NOMO-1 (cell line): ENCODE data around the gene IL1R2.
A peak's percentile ranks its signal among the peaks of the same experiment; 100 is the strongest.

Source experiments
- DNase-seq, 2 experiments: peaks; one replicate each; lab custom pipeline; 2025; ENCODE audit not compliant: unreplicated experiment in 2 of 2; lab: John Stamatoyannopoulos, UW

IL1R2 gene, protein sequence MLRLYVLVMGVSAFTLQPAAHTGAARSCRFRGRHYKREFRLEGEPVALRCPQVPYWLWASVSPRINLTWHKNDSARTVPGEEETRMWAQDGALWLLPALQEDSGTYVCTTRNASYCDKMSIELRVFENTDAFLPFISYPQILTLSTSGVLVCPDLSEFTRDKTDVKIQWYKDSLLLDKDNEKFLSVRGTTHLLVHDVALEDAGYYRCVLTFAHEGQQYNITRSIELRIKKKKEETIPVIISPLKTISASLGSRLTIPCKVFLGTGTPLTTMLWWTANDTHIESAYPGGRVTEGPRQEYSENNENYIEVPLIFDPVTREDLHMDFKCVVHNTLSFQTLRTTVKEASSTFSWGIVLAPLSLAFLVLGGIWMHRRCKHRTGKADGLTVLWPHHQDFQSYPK

DNA sequence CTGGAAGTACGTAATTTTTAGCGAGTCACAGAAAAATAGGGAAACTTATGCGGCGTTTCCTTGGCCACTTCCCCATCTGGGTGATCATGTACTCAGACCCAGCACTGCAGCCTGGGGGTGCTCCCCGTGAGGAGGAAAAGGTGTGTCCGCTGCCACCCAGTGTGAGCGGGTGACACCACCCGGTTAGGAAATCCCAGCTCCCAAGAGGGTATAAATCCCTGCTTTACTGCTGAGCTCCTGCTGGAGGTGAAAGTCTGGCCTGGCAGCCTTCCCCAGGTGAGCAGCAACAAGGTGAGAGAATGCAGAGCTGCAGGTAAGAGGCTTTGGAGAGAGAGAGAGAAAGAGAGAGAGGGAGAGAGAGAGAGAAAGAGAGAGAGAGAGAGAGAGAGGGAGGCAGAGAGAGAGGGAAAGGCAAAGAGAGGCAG, at the start of gene IL1R2:
IL1R2 (plus strand) TSS at position 240 of the 425 bp plus-strand sequence. CDS start 16,616 bp downstream, outside the sequence.
- peak; percentile 57 to 59 for DNase-seq

DNA sequence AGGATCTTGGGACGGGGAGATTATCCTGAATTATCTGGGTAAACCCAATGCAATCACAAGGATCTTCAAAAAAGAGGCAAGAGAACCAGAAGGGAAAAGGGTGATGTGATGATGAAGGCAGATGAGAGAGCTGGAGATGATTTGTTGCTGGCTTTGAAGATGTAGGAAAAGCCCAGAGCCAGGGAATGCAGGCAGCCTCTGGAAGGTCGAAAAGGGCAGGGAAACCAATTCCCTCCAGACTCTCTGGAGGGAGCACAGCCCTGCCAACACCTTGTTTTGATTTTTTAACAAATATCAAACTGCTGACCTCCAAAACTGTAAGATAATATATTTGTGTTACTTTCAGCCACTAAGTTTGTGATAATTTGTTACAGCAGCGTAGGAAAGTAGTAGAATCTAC, 48.9 kb upstream of the IL1R2 start:
- no peak for DNase-seq

DNA sequence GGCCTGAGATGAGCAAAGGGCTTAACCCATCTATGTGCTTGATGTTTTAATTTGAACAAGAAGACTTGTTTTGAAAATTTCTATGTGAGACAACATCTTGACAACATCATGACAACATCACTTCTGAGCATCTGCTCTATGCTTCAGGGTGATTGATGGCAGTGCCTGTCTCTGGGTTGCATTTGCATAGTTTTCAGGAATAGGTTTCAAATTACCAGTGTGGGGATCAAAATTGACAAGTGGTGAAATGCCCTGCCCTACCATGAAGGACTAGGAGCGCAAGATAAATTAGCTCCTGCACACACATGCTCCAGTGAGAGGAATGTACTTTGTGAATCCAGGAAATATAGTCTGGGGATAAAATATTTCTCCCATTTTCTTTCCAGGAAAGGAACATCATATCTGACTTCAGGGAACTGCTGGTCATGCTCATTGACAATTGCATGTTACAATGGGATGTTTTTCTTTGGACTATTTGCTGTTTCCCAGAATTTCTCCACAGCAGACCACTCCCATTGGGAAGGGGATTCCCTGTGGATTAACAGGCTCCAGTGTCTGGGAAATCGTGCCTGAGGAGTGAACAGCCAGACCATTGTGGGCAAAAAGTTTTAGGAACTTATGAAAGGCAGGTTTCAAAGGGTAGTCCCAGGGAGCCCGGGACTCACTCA, 45.3 kb upstream of the IL1R2 start:
- no peak for DNase-seq

DNA sequence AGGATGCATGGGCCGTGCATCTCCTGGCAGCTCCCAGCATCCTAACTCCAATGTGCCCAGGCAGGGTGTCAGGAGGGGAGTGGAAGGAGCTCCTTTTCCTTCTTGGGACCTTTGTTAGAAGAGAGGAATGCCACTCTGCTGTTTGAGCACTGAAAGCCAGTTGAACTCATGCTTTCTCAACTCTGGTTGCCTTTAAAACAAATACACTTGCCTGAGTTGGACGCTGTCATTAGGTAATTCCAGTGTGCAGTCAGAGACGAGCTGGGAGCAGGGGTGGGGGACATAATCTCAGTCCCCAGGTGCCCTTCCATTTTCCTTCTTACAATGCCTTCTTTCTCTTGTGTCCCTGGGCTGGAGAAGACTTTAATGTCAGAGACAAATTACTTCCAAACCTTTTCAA, 44.4 kb upstream of the IL1R2 start:
- DNase-seq = no peak

DNA sequence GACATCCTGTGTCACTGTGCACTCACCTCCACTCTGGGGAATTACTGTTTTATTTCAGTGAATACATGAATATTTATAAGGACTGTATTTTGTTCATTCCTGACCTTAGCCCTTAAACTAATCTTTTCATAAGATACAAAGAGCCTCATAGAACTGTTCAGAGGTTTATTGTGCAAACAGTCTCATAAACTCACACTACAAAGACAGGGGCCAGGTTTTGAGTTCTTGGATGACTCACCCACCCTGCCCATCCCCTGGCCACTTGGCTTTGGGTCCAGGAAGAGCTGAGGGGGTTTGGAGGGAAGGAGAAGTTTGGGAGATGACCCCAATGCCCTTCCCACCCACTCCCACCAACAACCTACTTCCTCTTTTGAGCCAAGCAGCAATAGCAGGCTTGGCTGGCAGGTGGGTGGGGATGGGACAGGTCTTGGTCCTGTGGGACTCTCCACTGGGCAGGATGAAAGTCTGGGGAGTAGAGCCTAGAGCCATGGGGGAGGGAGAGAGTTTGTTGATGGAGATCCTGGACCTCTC, 43.1 kb upstream of the IL1R2 start:
- DNase-seq = no peak

DNA sequence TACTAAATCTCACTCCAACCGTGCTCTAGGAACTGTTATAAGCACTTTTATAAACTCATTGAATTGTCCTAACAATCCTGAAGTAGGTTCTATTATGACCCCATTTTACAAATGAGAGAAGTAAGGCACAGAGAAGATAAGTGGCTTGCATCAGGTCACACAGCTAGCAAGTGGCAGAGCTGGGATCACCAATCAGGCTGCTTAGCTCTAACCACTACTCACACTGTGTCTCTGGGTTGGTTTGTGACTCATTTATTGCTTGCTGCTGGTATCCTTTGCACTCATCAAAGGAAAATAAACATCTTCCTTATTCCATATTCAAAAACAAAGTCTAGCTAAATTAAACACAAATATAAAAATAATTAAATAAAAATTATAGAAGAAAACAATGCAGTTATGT, 42.5 kb upstream of the IL1R2 start:
- no peak for DNase-seq

DNA sequence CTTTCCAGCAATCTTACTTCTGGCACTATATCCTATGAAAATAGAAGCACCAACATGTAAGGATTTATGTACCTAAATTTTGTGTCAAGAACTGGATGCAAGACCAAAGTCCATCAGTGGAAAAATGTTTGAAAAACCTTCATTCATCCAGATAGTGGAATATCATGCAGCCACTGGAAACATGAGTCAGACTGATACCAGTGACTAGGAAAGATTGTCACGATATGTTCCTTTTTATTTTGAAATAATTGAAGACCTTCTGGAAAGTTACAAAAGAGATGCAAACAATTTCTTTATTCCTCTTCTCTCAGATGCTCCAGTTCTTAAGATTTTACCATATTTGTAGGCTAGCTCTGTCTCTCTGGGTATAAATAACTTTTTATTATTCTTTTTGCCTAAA, 40.5 kb upstream of the IL1R2 start:
- peak in 1 of 2 experiments; percentile 6 for DNase-seq

DNA sequence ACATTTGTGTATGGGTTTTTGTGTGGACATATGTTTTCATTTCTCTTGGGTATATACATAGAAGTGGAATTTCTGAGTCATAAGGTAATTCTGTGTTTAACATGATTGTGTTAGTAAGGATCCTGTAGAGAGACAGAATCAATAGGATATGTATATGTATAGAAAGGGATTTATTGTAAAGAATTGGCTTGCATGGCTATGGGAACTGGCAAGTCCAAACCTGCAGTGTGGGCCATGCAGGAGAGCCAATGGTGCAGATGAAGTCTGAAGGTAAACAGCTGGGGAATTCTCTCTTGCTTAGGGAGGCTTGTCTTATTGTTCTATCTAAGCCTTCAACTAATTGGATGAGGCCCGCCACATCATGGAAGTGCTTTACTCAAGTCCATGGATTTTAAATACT, 39.2 kb upstream of the IL1R2 start:
- DNase-seq = no peak

DNA sequence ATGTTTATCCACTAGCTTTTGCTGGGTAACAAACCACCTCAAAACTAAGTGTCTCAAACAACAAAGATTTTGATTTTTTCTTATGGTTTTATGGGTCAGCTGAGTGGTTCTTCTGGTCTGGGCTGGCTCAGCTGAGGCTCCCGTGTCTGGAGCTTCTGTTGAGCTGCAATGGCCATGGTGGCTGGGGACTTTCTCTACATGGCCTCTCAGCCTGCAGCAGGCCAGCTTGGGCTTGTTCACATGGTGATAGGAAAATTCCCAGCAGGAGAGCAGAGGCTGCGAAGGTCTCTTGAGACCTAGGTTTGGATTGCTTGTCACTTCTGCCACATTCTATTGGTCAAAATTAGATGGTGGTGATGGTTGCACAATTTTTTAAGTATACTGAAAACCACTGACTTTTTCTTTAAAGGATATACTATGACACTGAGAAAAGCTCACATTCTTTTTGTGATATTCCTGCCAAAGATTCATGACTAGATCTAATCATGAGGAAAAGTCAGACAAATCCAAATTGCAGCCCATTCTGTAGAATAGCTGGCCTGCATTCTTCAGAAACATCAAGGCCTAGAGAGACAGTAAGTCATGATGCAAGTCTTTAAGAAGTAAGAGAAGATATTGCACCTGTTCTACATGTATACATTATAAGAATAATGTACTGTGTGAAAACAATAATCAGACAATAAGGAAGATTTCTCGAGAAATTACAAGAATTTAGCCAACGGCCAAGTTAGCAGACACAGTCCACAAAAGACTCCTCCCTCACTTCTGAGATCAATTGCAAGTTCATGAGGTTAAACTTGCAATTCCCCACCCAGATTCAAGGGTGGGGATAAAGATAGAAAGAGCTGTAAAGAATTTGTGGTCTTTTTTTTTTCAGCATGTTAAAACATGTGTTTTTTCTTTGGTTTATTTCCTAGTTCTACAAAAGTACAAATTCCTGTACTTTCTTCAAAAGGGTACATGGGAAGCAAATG, 35.0 kb upstream of the IL1R2 start:
- DNase-seq = no peak

DNA sequence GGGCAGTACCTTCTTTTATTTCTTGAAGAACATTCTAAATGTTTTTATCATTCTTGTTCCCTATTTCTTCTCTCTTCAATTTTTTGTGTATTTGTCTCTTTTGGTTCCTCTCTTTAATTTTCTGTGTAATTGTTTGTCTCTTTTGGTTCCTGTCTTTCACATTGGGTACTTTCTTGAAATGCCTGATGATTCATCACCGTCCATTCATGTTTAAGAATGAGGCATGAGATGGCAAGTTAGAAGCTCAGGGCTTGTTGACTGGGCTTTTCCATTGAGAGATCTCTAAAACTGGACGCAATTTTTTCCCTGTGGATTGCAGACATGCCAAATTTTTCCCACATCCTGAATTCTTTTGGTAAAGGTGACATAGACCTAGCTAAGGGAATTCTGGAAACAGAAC, 33.7 kb upstream of the IL1R2 start:
- DNase-seq = peak in 1 of 2 experiments; percentile 73

DNA sequence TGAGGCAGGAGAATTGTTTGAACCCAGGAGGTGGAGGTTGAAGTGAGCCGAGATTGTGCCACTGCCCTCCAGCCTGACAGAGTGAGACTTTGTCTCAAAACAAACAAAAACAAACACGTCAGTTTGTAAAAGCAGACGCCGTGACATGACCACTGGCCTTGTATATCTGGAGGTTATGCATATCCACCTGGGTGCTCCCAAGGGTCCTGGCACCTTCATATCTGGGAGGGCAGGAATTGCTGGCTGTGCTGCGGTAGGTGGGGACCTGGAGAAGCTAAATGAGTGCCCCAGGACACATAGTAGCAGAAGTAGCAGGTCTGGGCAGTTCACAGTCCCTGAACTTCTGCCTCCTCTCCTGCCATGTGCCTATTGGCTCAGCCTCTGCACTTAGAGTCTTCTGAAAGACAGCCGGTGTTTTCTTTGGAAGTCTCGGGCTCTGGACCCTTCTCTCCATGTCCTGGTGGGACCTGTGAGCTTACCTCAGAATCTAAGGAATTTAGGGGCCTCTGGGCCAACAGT, 30.9 kb upstream of the IL1R2 start:
- DNase-seq = peak; percentile 54 to 58

DNA sequence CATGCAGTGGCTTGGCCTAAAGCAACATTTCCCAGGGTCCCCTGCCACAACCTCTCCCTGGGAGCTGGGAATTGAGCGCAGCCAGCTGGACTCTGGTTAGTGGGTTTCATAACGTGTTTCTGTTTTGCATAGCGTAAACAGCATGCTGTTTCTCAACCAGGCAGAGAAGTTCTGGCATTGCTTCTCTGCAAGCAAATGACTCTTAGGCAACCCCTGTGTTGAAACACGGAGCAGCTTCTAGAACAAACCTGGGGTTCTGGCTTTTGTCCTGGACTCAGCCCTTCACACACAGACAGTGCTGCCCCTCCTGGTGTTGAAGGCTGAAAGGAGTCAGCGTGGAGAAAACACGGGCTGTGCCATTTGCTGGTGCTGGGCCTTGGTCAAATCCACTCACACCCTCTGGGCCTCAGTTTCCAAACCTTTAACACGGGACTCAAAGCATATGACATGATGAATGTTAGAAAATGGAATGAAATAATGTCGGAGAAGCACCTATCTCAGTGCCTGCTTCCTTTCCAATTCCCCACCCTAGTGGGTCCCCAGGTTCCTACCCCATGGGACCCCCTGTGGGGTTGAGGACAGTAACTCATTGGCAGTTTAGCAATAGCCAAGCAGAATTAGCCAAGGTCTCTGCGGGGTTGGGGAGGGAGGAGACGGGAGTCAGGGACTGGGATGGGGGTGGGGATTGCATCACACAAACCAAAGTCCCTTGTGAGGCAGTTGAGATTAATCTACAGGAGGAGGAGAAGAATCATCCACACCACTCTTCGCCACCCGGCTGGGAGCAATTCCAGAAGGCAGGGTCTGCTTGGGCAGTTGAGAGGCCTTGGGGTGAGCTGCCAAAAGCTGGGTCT, 30.2 kb upstream of the IL1R2 start:
- DNase-seq = peak; percentile 84 to 93

DNA sequence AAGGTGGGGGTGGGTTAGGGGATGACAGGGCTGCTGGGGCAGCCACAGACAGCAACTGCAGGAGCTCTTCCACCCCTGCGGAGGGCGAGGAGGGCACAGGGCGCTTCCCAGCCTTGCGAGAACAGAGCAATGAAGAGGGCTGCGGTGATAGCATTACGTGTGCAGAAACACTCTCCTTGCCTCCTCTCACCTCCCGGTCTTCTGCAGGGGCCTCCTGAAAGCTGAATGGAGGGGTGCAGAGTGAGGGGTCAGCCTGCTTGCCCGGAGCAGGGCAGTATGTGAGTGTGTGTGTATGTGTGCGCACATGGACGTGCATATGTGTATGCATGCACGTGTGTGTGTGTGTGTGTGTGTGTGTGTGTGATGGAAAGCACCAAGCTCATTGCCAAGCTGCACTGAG, 29.5 kb upstream of the IL1R2 start:
- peak; percentile 34 to 67 for DNase-seq

DNA sequence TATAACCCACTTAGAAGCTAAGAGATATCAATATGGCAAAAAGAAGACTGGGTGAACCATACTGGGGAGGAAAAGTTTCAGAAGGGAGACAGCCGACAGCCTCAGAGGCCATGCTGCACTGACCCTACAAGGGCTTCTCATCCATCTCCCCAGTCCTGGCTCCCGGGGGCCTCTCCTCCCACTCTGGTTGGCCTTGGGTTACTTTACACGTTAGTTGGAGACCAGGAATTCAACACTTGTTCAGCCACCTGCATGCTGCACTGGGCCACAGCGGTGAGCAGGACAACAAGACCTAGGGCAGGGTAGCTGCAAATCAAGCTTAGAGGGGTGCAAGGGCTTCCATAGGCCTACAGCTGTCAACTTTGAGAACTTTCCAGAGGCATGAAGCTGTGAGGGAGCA, 28.6 kb upstream of the IL1R2 start:
- DNase-seq = no peak

DNA sequence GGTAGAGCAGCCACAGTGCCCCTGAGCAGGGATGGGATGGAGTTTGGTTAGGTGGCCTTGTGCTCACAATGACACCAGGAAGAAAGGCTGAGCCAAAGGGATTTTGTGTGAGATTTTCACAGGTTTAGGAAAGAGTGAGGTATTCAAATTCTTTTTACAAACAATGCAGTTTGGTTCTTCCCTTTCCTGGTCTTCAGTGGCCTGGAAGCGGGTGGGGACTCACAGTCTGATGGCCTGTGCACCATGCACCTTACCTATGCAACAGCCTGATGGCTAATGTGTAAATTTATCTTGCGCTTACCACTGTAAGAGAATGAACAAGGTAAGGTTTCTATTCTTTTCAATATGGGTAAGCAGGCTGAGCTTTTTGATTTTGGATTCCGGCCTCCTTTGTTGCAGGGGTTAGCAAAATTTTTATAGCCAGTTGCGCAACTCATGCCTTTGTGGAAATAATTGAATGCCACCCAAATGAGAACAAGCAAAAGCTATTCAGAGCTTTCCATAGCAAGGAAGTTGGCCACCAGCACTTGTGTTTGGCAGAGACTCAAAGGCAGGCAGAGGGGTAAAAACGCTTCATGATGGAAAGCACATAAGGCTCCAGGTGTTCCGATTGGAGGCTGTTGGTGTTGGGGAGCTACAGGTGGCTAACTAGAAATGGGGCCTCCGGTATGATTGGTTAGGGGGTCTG, 23.8 kb upstream of the IL1R2 start:
- peak; percentile 47 to 53 for DNase-seq

DNA sequence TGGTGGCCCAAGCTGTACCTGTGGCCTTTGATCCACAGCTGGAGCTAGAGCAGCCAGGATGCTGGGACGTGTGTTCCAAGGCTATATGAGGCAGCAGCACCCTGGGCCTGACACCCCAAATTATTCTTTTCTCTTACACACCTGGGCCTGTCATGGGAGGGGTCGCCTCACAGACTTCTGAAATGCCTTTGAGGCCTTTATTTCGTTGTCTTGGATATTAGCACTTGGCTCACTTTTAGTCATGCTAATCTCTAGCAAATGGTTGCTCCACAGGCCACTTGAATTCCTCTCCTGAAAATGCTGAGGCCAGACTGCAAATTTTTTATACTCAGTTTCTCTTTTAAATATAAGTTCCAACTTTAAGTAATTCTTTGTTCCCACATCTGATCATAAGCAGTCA, 22.0 kb upstream of the IL1R2 start:
- DNase-seq = no peak

DNA sequence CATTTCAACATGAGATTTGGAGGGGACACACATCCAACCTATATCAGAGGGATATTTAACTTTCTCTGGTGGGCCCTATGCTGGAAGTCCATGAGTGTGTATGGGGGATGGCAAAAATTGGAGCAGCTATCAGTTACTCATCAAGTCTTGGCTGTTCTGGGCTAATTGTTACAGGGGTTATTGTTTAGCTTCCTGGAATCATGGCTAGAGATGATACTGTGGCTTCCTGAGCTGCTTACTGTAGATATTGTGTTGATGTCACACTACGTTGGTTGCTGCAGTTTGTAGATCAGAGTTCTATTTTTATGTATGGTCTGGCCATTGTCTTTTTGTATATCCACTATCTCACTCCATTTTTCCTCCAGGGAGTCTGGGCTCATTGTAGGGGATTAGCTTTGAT, 20.9 kb upstream of the IL1R2 start:
- DNase-seq = no peak

DNA sequence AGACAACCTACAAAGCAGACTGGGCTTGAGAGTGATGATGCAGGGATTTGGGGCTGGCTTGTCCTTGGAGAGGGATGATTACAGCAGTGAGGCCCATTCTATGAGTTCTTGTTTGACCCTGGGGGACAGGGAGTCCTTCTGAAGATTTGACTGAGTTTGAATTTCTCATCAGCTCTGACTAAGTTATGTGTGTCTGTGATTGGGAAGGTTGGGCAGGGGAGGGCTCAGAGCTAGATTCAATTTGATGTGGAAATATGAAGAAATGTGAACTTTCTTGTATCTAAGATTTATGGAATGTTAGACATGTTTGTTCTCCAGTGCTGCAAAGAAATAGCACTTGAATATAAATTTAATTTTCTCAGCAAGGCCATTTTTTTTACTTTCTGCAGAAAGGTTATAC, 19.9 kb upstream of the IL1R2 start:
- no peak for DNase-seq
